ENCODE measurements around the gene MLST8. TPM values are rescaled to one million over a fixed set of nuclear protein-coding genes. Genes with fewer than 3 reads are reported as not detected.

Gene MLST8
- total RNA-seq, 1 experiment from 2014 or later, result 58.7 TPM

- CTCF ChIA-PET, result no interaction called here
- DNase-seq (ENCODE audit: low read depth, low spot score), result no peak
- H3K4me3 ChIP-seq (replicated peaks in 1 of 2; ENCODE audit: low read depth in 1 of 2, low read length in 2 of 2), result peak overlapping the region; percentile 19 to 45
- no TSS peak for BruUV-seq (replicated peaks)
- ATAC-seq, result peak; percentile 88
- no peak overlapping the region for H2AFZ ChIP-seq (ENCODE audit: low read depth, low read length, poor library complexity, severe bottlenecking)
- peak overlapping the region; percentile 90 for H3K27ac ChIP-seq (ENCODE audit: low read depth, low read length)
- intact Hi-C loops (cut with micrococcal nuclease), result no loop called here
- TF ChIP-seq POLR2AphosphoS5 (IDR thresholded peaks at IDR 0.05; ENCODE audit: low read depth, low read length) (peak; percentile 32), EZH2phosphoT487 (IDR thresholded peaks at IDR 0.05; ENCODE audit: borderline replicate concordance) (no peak)
- H3K9ac ChIP-seq (ENCODE audit: low read length), result peak overlapping the region; percentile 67
- no peaks in the 10 kb centered on the region for H3K9me2 ChIP-seq (ENCODE audit: insufficient read depth)
- peaks cover 36 to 55% of the 10 kb centered on the region in 2 experiments for H3K4me1 ChIP-seq (ENCODE audit: control insufficient read depth in 1 of 2, insufficient read depth in 2 of 2, low read length in 2 of 2)
- H3K79me2 ChIP-seq (ENCODE audit: insufficient read depth, low read length), result peaks cover 93% of the 10 kb centered on the region
- H3K36me3 ChIP-seq (ENCODE audit: control insufficient read depth in 1 of 2, insufficient read depth in 2 of 2, low read length in 2 of 2), result peaks cover 7 to 26% of the 10 kb centered on the region in 2 experiments; a peak in 3 of 4 replicates
- RAD21 ChIA-PET (ENCODE audit: low non-redundant PET in 1 of 2, low total read pairs in 2 of 2, uncharacterized antibody in 2 of 2, unreplicated experiment in 2 of 2), result no interaction called here
- POLR2A ChIA-PET, result interaction anchor here (1.0 kb wide), 1 partner anchor 8 kb away, joined by 4 read pairs; the partner anchor contains the start of gene TRAF7
- no peaks in the 10 kb centered on the region for H3K9me3 ChIP-seq (ENCODE audit: control insufficient read depth in 1 of 2, insufficient read depth in 1 of 2, low read depth in 1 of 2, low read length in 2 of 2)
- no peaks in the 10 kb centered on the region for H4K20me1 ChIP-seq (ENCODE audit: insufficient read depth)
- H3K27me3 ChIP-seq (ENCODE audit: insufficient read depth, low read length), result no peaks in the 10 kb centered on the region
- peak overlapping the region; percentile 84 for H3K4me2 ChIP-seq (ENCODE audit: low read length)
Observed at GRCh38 chr16:2163211-2163881, 41.9 kb upstream of the MLST8 start.

DNA sequence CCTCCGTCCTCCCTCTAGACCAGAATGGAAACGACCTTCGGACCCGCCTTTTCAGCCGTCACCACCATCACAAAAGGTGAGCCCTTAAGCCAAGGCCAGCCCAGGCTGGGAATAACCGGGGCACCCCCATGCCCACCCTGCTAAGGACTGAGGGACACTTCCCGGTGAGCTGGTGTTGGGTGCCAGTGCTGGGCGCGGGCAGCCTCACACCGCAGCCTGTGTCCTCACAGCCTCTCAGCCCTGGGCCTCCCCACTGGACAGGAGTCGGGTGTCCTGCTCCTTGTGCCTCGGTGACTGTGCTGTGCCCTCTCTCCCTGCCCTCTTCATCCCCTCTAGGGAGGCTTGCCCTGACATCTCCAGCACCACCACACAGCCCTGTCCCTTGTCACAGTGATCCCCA is 39.4 kb upstream of the MLST8 start:
- intact Hi-C loops (cut with micrococcal nuclease), result no loop called here
- H3K4me2 ChIP-seq (ENCODE audit: low read length), result no peak overlapping the region
- peak overlapping the region; percentile 13; the same call in 1 of the 2 replicates for H3K27ac ChIP-seq (ENCODE audit: low read depth, low read length)
- ATAC-seq, result no peak
- ChIA-PET RAD21 (ENCODE audit: low non-redundant PET in 1 of 2, low total read pairs in 2 of 2, uncharacterized antibody in 2 of 2, unreplicated experiment in 2 of 2) (no interaction called here), POLR2A (no interaction called here), CTCF (no interaction called here)
- no peaks in the 10 kb centered on the region for H3K27me3 ChIP-seq (ENCODE audit: insufficient read depth, low read length)
- H3K79me2 ChIP-seq (ENCODE audit: insufficient read depth, low read length), result peaks cover 68% of the 10 kb centered on the region
- H3K36me3 ChIP-seq (ENCODE audit: control insufficient read depth in 1 of 2, insufficient read depth in 2 of 2, low read length in 2 of 2), result peaks cover 7 to 33% of the 10 kb centered on the region in 2 experiments; a peak in 3 of 4 replicates
- H3K4me1 ChIP-seq (ENCODE audit: control insufficient read depth in 1 of 2, insufficient read depth in 2 of 2, low read length in 2 of 2), result peaks cover 24 to 32% of the 10 kb centered on the region in 2 experiments
- no peak for DNase-seq (ENCODE audit: low read depth, low spot score)
- no peaks in the 10 kb centered on the region for H3K9me3 ChIP-seq (ENCODE audit: control insufficient read depth in 1 of 2, insufficient read depth in 1 of 2, low read depth in 1 of 2, low read length in 2 of 2)
- no peak overlapping the region for H3K4me3 ChIP-seq (replicated peaks in 1 of 2; ENCODE audit: low read depth in 1 of 2, low read length in 2 of 2)
- H4K20me1 ChIP-seq (ENCODE audit: insufficient read depth), result no peaks in the 10 kb centered on the region
- no peaks in the 10 kb centered on the region for H3K9me2 ChIP-seq (ENCODE audit: insufficient read depth)
- no peak overlapping the region for H3K9ac ChIP-seq (ENCODE audit: low read length)
- no peak overlapping the region for H2AFZ ChIP-seq (ENCODE audit: low read depth, low read length, poor library complexity, severe bottlenecking)
- BruUV-seq (replicated peaks), result no TSS peak
- TF ChIP-seq RAD21 (IDR thresholded peaks at IDR 0.05; ENCODE audit: low read depth) (no peak), EZH2phosphoT487 (IDR thresholded peaks at IDR 0.05; ENCODE audit: borderline replicate concordance) (no peak), ZFX (IDR thresholded peaks at IDR 0.05) (no peak), CBX3 (IDR thresholded peaks at IDR 0.05; ENCODE audit: low read depth) (no peak), EGR1 (IDR thresholded peaks at IDR 0.05; ENCODE audit: low read depth) (no peak), ELF1 (IDR thresholded peaks at IDR 0.05; ENCODE audit: borderline replicate concordance, low read depth) (no peak), SRF (IDR thresholded peaks at IDR 0.05; ENCODE audit: low read depth) (no peak), TCF7L2 (IDR thresholded peaks at IDR 0.05; ENCODE audit: borderline replicate concordance, extremely low read depth, insufficient read depth, insufficient read length) (no peak)
- TF ChIP-seq, protein P1, sequence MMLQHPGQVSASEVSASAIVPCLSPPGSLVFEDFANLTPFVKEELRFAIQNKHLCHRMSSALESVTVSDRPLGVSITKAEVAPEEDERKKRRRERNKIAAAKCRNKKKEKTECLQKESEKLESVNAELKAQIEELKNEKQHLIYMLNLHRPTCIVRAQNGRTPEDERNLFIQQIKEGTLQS (IDR thresholded peaks at IDR 0.05), result no peak
- TF ChIP-seq, protein P2, sequence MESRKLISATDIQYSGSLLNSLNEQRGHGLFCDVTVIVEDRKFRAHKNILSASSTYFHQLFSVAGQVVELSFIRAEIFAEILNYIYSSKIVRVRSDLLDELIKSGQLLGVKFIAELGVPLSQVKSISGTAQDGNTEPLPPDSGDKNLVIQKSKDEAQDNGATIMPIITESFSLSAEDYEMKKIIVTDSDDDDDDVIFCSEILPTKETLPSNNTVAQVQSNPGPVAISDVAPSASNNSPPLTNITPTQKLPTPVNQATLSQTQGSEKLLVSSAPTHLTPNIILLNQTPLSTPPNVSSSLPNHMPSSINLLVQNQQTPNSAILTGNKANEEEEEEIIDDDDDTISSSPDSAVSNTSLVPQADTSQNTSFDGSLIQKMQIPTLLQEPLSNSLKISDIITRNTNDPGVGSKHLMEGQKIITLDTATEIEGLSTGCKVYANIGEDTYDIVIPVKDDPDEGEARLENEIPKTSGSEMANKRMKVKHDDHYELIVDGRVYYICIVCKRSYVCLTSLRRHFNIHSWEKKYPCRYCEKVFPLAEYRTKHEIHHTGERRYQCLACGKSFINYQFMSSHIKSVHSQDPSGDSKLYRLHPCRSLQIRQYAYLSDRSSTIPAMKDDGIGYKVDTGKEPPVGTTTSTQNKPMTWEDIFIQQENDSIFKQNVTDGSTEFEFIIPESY (IDR thresholded peaks at IDR 0.05; ENCODE audit: extremely low read depth, insufficient replicate concordance, low read length), result no peak
- TF ChIP-seq, protein P3, sequence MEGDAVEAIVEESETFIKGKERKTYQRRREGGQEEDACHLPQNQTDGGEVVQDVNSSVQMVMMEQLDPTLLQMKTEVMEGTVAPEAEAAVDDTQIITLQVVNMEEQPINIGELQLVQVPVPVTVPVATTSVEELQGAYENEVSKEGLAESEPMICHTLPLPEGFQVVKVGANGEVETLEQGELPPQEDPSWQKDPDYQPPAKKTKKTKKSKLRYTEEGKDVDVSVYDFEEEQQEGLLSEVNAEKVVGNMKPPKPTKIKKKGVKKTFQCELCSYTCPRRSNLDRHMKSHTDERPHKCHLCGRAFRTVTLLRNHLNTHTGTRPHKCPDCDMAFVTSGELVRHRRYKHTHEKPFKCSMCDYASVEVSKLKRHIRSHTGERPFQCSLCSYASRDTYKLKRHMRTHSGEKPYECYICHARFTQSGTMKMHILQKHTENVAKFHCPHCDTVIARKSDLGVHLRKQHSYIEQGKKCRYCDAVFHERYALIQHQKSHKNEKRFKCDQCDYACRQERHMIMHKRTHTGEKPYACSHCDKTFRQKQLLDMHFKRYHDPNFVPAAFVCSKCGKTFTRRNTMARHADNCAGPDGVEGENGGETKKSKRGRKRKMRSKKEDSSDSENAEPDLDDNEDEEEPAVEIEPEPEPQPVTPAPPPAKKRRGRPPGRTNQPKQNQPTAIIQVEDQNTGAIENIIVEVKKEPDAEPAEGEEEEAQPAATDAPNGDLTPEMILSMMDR (IDR thresholded peaks at IDR 0.05 in 2 of 3, conservative IDR thresholded peaks at IDR 0.05 in 1 of 3; ENCODE audit: borderline replicate concordance in 1 of 3, insufficient read depth in 1 of 3, low read depth in 2 of 3, low read length in 2 of 3), result no peak
